ENCODE data around the gene BOLA3.
"Not testable (repeated sequence)": the region's sequence is repeated elsewhere in the genome, so short reads cannot be mapped to it uniquely, and the experiment has no call there.

BOLA3 gene

DNA sequence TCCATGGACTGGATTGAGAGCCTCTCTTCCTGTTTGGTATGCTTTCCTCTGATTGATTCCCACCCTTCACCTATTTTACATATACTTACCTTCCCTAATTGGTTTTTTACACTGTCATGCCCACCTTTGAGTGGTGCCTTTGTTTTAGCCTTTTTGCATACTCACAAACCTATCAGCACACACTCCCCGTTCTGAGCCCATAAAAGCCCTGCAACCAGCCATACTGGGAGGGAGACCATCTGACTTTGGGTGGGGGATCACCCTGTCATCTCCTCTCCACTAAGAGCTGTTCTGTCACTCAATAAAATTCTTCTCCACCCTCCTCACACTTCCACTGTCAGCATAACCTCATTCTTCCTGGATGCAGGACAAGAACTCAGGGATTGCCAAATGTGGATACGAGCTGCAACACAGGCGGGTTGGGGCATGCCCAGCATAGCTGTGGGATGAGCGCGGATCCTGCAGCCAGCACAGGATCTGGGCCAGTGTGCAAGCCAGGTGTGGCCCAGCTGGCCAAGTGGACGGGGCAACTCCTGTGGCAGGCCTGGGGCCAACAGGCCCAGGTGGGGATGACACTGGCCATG lies 40.4 kb upstream of the BOLA3 start:
- Mint-ChIP-seq H3K9me3 (no peaks in the 10 kb centered on the region), H3K36me3 (ENCODE audit: low read depth) (no peaks in the 10 kb centered on the region), H3K27me3 (ENCODE audit: low read depth) (peaks cover 3% of the 10 kb centered on the region), H3K27ac (no peak overlapping the region), H3K4me1 (no peaks in the 10 kb centered on the region), H3K4me3 (no peak overlapping the region)
- TF ChIP-seq CTCF (IDR thresholded peaks at IDR 0.05; ENCODE audit: unreplicated experiment in 3 of 3), result no peak

GRCh38 chr2:74186706-74187105 lies 39.0 kb upstream of the BOLA3 start:
- not testable (repeated sequence) for H3K27ac Mint-ChIP-seq; H3K9me3 Mint-ChIP-seq; H3K27me3 Mint-ChIP-seq (ENCODE audit: low read depth); H3K4me1 Mint-ChIP-seq; H3K36me3 Mint-ChIP-seq (ENCODE audit: low read depth); H3K4me3 Mint-ChIP-seq

GRCh38 chr2:74186038-74186437 lies 38.3 kb upstream of the BOLA3 start:
- Mint-ChIP-seq H3K27ac (no peak overlapping the region), H3K4me3 (no peak overlapping the region), H3K4me1 (no peaks in the 10 kb centered on the region), H3K9me3 (no peaks in the 10 kb centered on the region), H3K27me3 (ENCODE audit: low read depth) (peaks cover 3% of the 10 kb centered on the region), H3K36me3 (ENCODE audit: low read depth) (no peaks in the 10 kb centered on the region)
- no peak for TF ChIP-seq CTCF (IDR thresholded peaks at IDR 0.05; ENCODE audit: unreplicated experiment in 3 of 3)

GRCh38 chr2:74183878-74184277 lies 36.2 kb upstream of the BOLA3 start:
- Mint-ChIP-seq H3K4me3 (no peak overlapping the region), H3K36me3 (ENCODE audit: low read depth) (no peaks in the 10 kb centered on the region), H3K9me3 (no peaks in the 10 kb centered on the region), H3K4me1 (no peaks in the 10 kb centered on the region), H3K27ac (no peak overlapping the region), H3K27me3 (ENCODE audit: low read depth) (no peaks in the 10 kb centered on the region)
- no peak for TF ChIP-seq CTCF (IDR thresholded peaks at IDR 0.05; ENCODE audit: unreplicated experiment in 3 of 3)

GRCh38 chr2:74181739-74182138 lies 34.0 kb upstream of the BOLA3 start:
- Mint-ChIP-seq H3K4me1 (peaks cover 7% of the 10 kb centered on the region), H3K9me3 (no peaks in the 10 kb centered on the region), H3K36me3 (ENCODE audit: low read depth) (peaks cover 6% of the 10 kb centered on the region)

DNA sequence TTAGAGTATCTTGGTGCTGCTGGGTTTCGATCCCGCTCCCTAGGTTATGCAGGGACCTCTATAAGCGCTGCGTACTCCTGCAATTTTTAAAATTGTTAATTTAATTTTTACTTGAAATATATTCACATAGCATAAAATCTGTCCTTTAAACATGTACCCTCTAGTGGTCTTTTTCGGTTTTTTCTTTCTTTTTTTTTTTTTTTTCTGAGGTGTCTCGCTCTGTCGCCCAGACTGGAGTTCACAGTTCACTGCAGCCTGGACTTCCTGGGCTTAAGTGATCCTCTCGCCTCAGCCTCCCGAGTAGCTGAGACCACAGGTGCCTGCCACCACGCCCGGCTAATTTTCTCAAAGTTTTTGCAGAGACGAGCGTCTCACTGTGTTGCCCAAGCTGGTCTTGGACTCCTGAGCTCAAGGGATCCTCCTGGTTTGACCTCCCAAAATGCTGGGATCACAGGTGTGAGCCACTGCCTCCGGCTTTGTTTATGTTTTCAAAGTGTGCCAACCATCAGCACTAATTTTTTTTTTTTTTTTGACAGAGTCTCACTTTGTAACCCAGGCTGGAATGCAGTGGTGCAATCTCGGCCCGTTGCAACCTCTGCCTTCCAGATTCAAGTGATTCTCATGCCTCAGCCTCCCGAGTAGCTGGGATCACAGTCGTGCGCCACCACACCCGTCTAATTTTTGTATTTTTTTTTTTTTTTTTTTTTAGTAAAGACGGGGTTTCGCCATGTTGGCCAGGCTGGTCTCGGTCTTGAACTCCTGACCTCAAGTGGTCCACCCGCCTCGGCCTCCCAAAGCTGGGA lies 31.6 kb upstream of the BOLA3 start:
- TF ChIP-seq CTCF (IDR thresholded peaks at IDR 0.05; ENCODE audit: unreplicated experiment in 3 of 3), result peak; percentile 51 to 60 (median 60)
- H3K27ac Mint-ChIP-seq, result peak overlapping the region; percentile 92 to 97 (median 94)
- H3K4me1 Mint-ChIP-seq, result peaks cover 14% of the 10 kb centered on the region
- peak overlapping the region; percentile 85 to 98 (median 95) for H3K4me3 Mint-ChIP-seq
- H3K36me3 Mint-ChIP-seq (ENCODE audit: low read depth), result peaks cover 31% of the 10 kb centered on the region
- H3K27me3 Mint-ChIP-seq (ENCODE audit: low read depth), result no peaks in the 10 kb centered on the region
- H3K9me3 Mint-ChIP-seq, result peaks cover 7% of the 10 kb centered on the region

More at GRCh38 chr2:74181739-74182138, 34.0 kb upstream of the BOLA3 start:
- Mint-ChIP-seq H3K27ac (no peak overlapping the region), H3K27me3 (ENCODE audit: low read depth) (no peaks in the 10 kb centered on the region), H3K4me3 (peak overlapping the region in 2 of 3 experiments; percentile 49 to 59)
- TF ChIP-seq CTCF (IDR thresholded peaks at IDR 0.05; ENCODE audit: unreplicated experiment in 3 of 3), result no peak

All from nephron (organoid).